Astrocyte (in vitro differentiated cells and primary cell): Measurements from ENCODE around the gene GRM7.

Source experiments
- EZH2 ChIP-seq: IDR thresholded peaks from 2 replicates; pipeline ENCODE4 v1.6.1; 2012; ENCODE audit warnings: mild to moderate bottlenecking, low read length, inconsistent platforms; ENCODE audit not compliant: insufficient read depth
- TF ChIP-seq, protein P1 (sequence below): IDR thresholded peaks from 2 replicates; pipeline ENCODE4 v1.5.1; 2011; ENCODE audit warnings: low read depth, mild to moderate bottlenecking, inconsistent platforms, low read length, moderate library complexity; ENCODE audit not compliant: insufficient read depth

DNA sequence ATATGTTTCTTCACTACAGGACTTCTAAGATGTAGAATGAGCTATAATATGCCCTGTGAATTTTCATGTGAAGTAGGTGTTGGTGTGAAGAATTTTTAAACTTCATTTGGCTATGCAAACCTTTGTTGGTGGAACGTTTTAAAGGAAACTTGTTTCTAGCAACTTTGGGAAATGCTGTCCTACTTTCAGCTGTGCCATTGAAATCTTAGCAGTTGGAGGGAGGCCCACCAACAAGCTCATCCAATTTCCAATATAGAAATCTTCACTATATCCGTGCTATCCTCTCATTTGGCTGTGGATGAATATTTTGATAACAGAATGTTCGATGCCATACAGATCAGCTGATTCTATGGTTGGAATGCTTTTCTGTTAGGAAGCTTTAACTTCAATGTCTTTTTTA lies 51.3 kb downstream of the GRM7 start:
- TF ChIP-seq, protein P1, sequence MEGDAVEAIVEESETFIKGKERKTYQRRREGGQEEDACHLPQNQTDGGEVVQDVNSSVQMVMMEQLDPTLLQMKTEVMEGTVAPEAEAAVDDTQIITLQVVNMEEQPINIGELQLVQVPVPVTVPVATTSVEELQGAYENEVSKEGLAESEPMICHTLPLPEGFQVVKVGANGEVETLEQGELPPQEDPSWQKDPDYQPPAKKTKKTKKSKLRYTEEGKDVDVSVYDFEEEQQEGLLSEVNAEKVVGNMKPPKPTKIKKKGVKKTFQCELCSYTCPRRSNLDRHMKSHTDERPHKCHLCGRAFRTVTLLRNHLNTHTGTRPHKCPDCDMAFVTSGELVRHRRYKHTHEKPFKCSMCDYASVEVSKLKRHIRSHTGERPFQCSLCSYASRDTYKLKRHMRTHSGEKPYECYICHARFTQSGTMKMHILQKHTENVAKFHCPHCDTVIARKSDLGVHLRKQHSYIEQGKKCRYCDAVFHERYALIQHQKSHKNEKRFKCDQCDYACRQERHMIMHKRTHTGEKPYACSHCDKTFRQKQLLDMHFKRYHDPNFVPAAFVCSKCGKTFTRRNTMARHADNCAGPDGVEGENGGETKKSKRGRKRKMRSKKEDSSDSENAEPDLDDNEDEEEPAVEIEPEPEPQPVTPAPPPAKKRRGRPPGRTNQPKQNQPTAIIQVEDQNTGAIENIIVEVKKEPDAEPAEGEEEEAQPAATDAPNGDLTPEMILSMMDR: no peak
- TF ChIP-seq EZH2: no peak
